Measurements from ENCODE around the gene STAB2.

STAB2 gene

GRCh38 chr12:103556890-103557627 is 30.0 kb upstream of the STAB2 start:
- no peaks in the 10 kb centered on the region for H3K27me3 ChIP-seq (ENCODE audit: insufficient read depth, low read depth)
- no peak overlapping the region for H3K27ac ChIP-seq
- TF ChIP-seq, protein P1, sequence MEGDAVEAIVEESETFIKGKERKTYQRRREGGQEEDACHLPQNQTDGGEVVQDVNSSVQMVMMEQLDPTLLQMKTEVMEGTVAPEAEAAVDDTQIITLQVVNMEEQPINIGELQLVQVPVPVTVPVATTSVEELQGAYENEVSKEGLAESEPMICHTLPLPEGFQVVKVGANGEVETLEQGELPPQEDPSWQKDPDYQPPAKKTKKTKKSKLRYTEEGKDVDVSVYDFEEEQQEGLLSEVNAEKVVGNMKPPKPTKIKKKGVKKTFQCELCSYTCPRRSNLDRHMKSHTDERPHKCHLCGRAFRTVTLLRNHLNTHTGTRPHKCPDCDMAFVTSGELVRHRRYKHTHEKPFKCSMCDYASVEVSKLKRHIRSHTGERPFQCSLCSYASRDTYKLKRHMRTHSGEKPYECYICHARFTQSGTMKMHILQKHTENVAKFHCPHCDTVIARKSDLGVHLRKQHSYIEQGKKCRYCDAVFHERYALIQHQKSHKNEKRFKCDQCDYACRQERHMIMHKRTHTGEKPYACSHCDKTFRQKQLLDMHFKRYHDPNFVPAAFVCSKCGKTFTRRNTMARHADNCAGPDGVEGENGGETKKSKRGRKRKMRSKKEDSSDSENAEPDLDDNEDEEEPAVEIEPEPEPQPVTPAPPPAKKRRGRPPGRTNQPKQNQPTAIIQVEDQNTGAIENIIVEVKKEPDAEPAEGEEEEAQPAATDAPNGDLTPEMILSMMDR (conservative IDR thresholded peaks at IDR 0.05; ENCODE audit: low read depth, low read length) = no peak
- H3K4me2 ChIP-seq = no peak overlapping the region
- no peak overlapping the region for H2AFZ ChIP-seq (ENCODE audit: low read depth)
- H4K20me1 ChIP-seq (ENCODE audit: insufficient read depth) = no peaks in the 10 kb centered on the region
- H3K4me1 ChIP-seq (ENCODE audit: low read depth, poor library complexity, severe bottlenecking) = no peaks in the 10 kb centered on the region
- H3K79me2 ChIP-seq (ENCODE audit: insufficient read depth, low read depth) = no peaks in the 10 kb centered on the region
- H3K9ac ChIP-seq = no peak overlapping the region
- H3K36me3 ChIP-seq (ENCODE audit: insufficient read depth) = no peaks in the 10 kb centered on the region
- H3K4me3 ChIP-seq (IDR thresholded peaks at IDR 0.05; ENCODE audit: insufficient read depth, low read depth, low read length) = no peak overlapping the region

- no peaks in the 10 kb centered on the region for H3K79me2 ChIP-seq (ENCODE audit: insufficient read depth, low read depth)
- TF ChIP-seq, protein P1 (conservative IDR thresholded peaks at IDR 0.05; ENCODE audit: low read depth, low read length) = no peak
- no peak overlapping the region for H2AFZ ChIP-seq (ENCODE audit: low read depth)
Observed at GRCh38 chr12:103557628-103558010, 29.5 kb upstream of the STAB2 start.

DNA sequence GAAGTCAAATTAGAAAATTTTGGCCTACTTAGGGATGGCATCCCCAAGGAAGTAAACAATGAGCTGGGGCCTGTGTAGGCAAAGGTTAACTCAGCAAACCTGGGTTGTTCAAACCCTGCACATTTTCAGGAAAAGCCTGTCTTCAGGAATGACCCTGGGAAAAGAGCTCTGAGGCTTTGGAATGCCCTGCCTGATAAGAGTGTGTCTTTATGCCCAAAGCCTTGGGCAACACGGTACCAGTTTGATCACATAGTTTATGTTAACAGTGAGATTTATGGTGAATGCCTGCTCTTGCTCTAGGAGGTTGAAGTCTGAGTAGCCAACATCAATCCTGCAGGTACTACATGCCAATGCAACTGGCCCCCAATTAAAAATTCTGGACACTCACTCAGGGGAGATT is 28.2 kb upstream of the STAB2 start:
- Histone ChIP-seq H3K9ac (no peak overlapping the region), H3K27me3 (ENCODE audit: insufficient read depth, low read depth) (no peaks in the 10 kb centered on the region), H4K20me1 (ENCODE audit: insufficient read depth) (no peaks in the 10 kb centered on the region), H3K4me1 (ENCODE audit: low read depth, poor library complexity, severe bottlenecking) (no peaks in the 10 kb centered on the region), H2AFZ (ENCODE audit: low read depth) (no peak overlapping the region), H3K4me3 (IDR thresholded peaks at IDR 0.05; ENCODE audit: insufficient read depth, low read depth, low read length) (no peak overlapping the region), H3K36me3 (ENCODE audit: insufficient read depth) (no peaks in the 10 kb centered on the region), H3K79me2 (ENCODE audit: insufficient read depth, low read depth) (no peaks in the 10 kb centered on the region), H3K4me2 (no peak overlapping the region), H3K27ac (no peak overlapping the region)
- TF ChIP-seq, protein P1 (conservative IDR thresholded peaks at IDR 0.05; ENCODE audit: low read depth, low read length) = no peak

More at GRCh38 chr12:103557628-103558010, 29.5 kb upstream of the STAB2 start:
- Histone ChIP-seq H3K27ac (no peak overlapping the region), H4K20me1 (ENCODE audit: insufficient read depth) (no peaks in the 10 kb centered on the region), H3K4me3 (IDR thresholded peaks at IDR 0.05; ENCODE audit: insufficient read depth, low read depth, low read length) (no peak overlapping the region), H3K27me3 (ENCODE audit: insufficient read depth, low read depth) (no peaks in the 10 kb centered on the region), H3K36me3 (ENCODE audit: insufficient read depth) (no peaks in the 10 kb centered on the region), H3K4me2 (no peak overlapping the region), H3K4me1 (ENCODE audit: low read depth, poor library complexity, severe bottlenecking) (no peaks in the 10 kb centered on the region), H3K9ac (no peak overlapping the region)

DNA sequence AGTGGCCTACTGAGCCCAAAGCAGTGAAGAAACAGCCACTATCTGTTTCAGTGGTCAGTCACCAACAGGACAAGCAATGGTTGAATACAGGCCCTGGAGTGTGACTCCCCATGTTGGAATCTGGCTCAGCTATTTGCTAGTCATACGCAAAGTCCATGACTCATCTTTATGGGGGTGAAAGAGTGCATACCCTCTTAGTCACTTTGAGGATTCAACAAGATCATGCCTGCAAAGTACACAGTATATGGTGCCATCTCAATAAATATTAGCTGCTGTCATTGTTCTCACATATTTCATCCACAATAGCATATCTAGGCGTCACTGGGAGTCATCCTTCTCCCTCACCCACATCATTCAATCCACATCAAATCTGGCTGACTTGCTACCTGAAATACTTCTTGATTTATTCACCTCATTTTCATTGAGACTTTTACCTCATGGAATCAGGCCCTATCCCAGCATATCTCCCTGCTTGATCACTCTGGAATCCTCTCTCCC is 26.4 kb upstream of the STAB2 start:
- no peak overlapping the region for H3K4me2 ChIP-seq
- no peaks in the 10 kb centered on the region for H3K27me3 ChIP-seq (ENCODE audit: insufficient read depth, low read depth)
- H3K27ac ChIP-seq = no peak overlapping the region
- H2AFZ ChIP-seq (ENCODE audit: low read depth) = no peak overlapping the region
- no peaks in the 10 kb centered on the region for H3K36me3 ChIP-seq (ENCODE audit: insufficient read depth)
- no peaks in the 10 kb centered on the region for H4K20me1 ChIP-seq (ENCODE audit: insufficient read depth)
- no peak overlapping the region for H3K9ac ChIP-seq
- TF ChIP-seq, protein P1 (conservative IDR thresholded peaks at IDR 0.05; ENCODE audit: low read depth, low read length) = no peak
- H3K4me1 ChIP-seq (ENCODE audit: low read depth, poor library complexity, severe bottlenecking) = no peaks in the 10 kb centered on the region
- H3K79me2 ChIP-seq (ENCODE audit: insufficient read depth, low read depth) = no peaks in the 10 kb centered on the region
- H3K4me3 ChIP-seq (IDR thresholded peaks at IDR 0.05; ENCODE audit: insufficient read depth, low read depth, low read length) = no peak overlapping the region

All from KMS-11 (cell line).